DND-41 (cell line): ENCODE data around the gene FOXO3.

ENCODE experiments used
- ATAC-seq: fragments of 200-7000 bp; cut with Tn5 transposase; 3 replicates; pipeline ENCODE4 v1.9.1; 2021; ENCODE audit warnings: low read depth; ENCODE audit not compliant: insufficient read depth
- DNase-seq: peaks from one replicate; pipeline ENCODE4 v3.0.0-alpha.2; 2020
- H2AFZ ChIP-seq: 2 replicates; pipeline ENCODE4 v1.6.0; 2012; ENCODE audit warnings: low read depth, low read length
- H3K27ac ChIP-seq: 2 replicates; pipeline ENCODE4 v1.5.1; 2012; ENCODE audit warnings: low read length, inconsistent platforms
- H3K27me3 ChIP-seq: fragments of 200-600 bp; sonication (generic); 2 replicates; pipeline ENCODE4 v1.6.0; 2012; ENCODE audit warnings: low read length, mild to moderate bottlenecking, inconsistent platforms; ENCODE audit not compliant: insufficient read depth, poor library complexity
- H3K36me3 ChIP-seq: 2 replicates; pipeline ENCODE4 v1.5.1; 2012; ENCODE audit warnings: low read length, inconsistent platforms; ENCODE audit not compliant: insufficient read depth
- H3K4me1 ChIP-seq: 2 replicates; pipeline ENCODE4 v1.5.1; 2012; ENCODE audit warnings: mild to moderate bottlenecking, low read length; ENCODE audit not compliant: insufficient read depth
- H3K4me2 ChIP-seq: 2 replicates; pipeline ENCODE4 v1.6.0; 2012; ENCODE audit warnings: mild to moderate bottlenecking, moderate library complexity, low read length, inconsistent platforms; ENCODE audit not compliant: insufficient read depth
- H3K4me3 ChIP-seq, 2 experiments: fragments of 200-600 bp in 1 of 2; shearing (Covaris generic) in 1 of 2; 2 replicates each; pipeline ENCODE4 v1.5.1; 2012 to 2016; ENCODE audit warnings: inconsistent platforms in 2 of 2, low read length in 2 of 2, mild to moderate bottlenecking in 2 of 2, low read depth in 1 of 2, moderate library complexity in 1 of 2
- H3K79me2 ChIP-seq: 2 replicates; pipeline ENCODE4 v1.6.0; 2012; ENCODE audit warnings: low read length, inconsistent platforms; ENCODE audit not compliant: insufficient read depth
- H3K9ac ChIP-seq: 2 replicates; pipeline ENCODE4 v1.6.0; 2012; ENCODE audit warnings: low read depth, mild to moderate bottlenecking, inconsistent platforms, low read length, moderate library complexity
- H3K9me3 ChIP-seq: 2 replicates; pipeline ENCODE4 v1.5.1; 2012; ENCODE audit warnings: low read length, moderate library complexity, mild to moderate bottlenecking, inconsistent platforms; ENCODE audit not compliant: insufficient read depth, severe bottlenecking
- H4K20me1 ChIP-seq: 2 replicates; pipeline ENCODE4 v1.6.0; 2012; ENCODE audit warnings: low read length; ENCODE audit not compliant: insufficient read depth
- EZH2 ChIP-seq: IDR thresholded peaks from 3 replicates; pipeline ENCODE4 v1.6.1; 2012; ENCODE audit warnings: borderline replicate concordance, low read depth, mild to moderate bottlenecking, moderate library complexity, low read length, inconsistent platforms; ENCODE audit not compliant: severe bottlenecking
- TF ChIP-seq, protein P1 (sequence below): IDR thresholded peaks from 2 replicates; pipeline ENCODE4 v1.5.1; 2012; ENCODE audit warnings: borderline replicate concordance, low read length, moderate library complexity, mild to moderate bottlenecking; ENCODE audit not compliant: poor library complexity, severe bottlenecking; ENCODE audit errors: extremely low read depth

The FOXO3 gene

DNA sequence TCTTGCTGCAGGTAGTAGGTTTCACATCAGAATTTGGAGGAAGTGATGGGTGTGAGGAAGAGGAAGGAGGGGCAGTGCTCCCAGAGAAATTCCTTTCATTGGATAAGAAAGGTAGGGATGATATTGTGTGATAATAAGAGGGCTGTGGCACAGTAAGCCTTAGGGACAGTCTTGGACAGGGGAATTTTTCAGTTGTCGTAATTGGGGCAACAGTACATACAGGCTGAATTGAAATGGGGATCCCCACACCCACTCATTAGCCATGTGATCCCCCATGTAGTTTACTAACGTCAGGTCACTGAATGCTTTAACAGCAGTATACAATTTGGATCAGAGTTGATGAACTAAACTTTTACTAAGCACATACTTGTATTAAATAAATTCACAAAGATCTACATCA, 79.4 kb downstream of the FOXO3 start:
- Histone ChIP-seq H4K20me1 (peaks cover 42% of the 10 kb centered on the region), H2AFZ (no peak overlapping the region), H3K36me3 (no peaks in the 10 kb centered on the region), H3K4me1 (peaks cover 8% of the 10 kb centered on the region; the same call in 1 of the 2 replicates), H3K9me3 (no peaks in the 10 kb centered on the region), H3K27me3 (no peaks in the 10 kb centered on the region), H3K27ac (no peak overlapping the region), H3K79me2 (peaks cover 18% of the 10 kb centered on the region), H3K4me2 (no peak overlapping the region), H3K4me3 (no peak overlapping the region), H3K9ac (no peak overlapping the region)
- TF ChIP-seq, protein P1, sequence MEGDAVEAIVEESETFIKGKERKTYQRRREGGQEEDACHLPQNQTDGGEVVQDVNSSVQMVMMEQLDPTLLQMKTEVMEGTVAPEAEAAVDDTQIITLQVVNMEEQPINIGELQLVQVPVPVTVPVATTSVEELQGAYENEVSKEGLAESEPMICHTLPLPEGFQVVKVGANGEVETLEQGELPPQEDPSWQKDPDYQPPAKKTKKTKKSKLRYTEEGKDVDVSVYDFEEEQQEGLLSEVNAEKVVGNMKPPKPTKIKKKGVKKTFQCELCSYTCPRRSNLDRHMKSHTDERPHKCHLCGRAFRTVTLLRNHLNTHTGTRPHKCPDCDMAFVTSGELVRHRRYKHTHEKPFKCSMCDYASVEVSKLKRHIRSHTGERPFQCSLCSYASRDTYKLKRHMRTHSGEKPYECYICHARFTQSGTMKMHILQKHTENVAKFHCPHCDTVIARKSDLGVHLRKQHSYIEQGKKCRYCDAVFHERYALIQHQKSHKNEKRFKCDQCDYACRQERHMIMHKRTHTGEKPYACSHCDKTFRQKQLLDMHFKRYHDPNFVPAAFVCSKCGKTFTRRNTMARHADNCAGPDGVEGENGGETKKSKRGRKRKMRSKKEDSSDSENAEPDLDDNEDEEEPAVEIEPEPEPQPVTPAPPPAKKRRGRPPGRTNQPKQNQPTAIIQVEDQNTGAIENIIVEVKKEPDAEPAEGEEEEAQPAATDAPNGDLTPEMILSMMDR = no peak
- TF ChIP-seq EZH2 = no peak
- DNase-seq = no peak
- ATAC-seq = no peak

DNA sequence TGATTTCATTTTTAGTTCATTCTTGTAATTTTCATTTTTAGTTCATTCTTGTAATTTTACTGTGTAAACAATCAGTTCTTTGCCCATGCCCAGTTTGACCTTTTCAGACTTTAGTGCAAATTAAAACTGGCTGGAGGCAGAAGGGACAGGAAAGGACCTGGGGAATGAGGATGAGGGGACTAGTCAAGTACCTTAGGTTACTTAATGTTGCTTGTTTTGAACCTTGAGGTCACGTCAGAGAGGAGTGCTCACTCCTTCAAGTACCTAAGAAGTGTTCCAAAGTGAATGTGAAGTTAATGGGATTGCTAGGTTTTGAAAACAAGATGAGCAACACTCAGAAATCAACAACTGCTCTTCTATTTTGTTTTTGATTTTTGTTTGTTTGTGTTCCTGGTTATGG, 82.5 kb downstream of the FOXO3 start:
- H3K79me2 ChIP-seq = peaks cover 4% of the 10 kb centered on the region; the same call in 1 of the 2 replicates

DNA sequence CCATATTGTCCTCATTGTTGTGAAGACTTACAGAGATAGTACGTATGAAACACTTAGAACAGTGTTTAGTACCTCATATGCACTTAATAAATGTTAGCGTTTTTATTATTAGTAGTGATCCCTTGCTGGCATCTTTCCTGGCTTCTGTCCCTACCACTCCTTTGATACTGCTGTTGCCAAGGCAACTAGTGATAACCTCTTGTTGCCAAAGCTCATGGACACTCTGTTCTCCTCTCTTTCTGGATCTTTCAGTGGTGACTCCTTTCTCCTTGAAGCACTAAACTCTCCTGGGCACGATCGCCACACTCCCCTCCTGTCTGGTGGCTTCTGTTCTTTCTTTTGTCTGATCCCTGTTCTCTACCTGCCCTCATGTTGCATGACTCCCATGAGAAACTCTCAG, 83.5 kb downstream of the FOXO3 start:
- Histone ChIP-seq H3K27ac (no peak overlapping the region), H3K27me3 (no peaks in the 10 kb centered on the region), H2AFZ (no peak overlapping the region), H3K4me2 (no peak overlapping the region), H3K9me3 (no peaks in the 10 kb centered on the region), H3K4me3 (no peak overlapping the region), H4K20me1 (peaks cover 12% of the 10 kb centered on the region; the same call in 1 of the 2 replicates), H3K9ac (no peak overlapping the region), H3K79me2 (peaks cover 3% of the 10 kb centered on the region), H3K36me3 (no peaks in the 10 kb centered on the region), H3K4me1 (no peaks in the 10 kb centered on the region)
- no peak for DNase-seq
- ATAC-seq = no peak
- no peak for TF ChIP-seq EZH2
- TF ChIP-seq, protein P1 = no peak

More for the DNA sequence above, 82.5 kb downstream of the FOXO3 start:
- Histone ChIP-seq H3K4me1 (no peaks in the 10 kb centered on the region), H4K20me1 (peaks cover 20% of the 10 kb centered on the region; the same call in 1 of the 2 replicates), H3K27ac (no peak overlapping the region), H3K4me3 (no peak overlapping the region), H3K36me3 (no peaks in the 10 kb centered on the region), H3K9me3 (no peaks in the 10 kb centered on the region), H3K9ac (no peak overlapping the region), H2AFZ (no peak overlapping the region), H3K27me3 (no peaks in the 10 kb centered on the region), H3K4me2 (no peak overlapping the region)
- TF ChIP-seq EZH2 = no peak
- TF ChIP-seq, protein P1 = no peak
- ATAC-seq (no peak), DNase-seq (no peak)

DNA sequence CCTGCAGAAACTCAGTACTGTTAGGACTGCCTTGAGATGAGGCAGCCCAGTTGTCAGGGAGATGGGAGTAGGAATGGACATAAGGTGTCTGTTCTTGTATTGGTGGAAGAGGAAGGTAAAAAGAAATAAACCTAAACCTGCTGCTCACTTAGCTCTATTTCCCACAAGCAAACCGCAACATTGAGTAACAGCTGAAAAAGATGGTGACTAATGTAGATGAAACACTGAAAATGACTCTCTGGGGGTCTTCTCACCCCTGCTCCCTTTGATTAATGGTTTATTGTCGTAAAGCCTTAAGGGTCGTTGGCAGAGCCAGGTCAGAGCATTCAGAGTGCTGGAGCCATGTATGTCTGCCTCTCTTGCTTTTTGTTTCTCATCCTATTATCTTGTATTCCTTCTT, 87.5 kb downstream of the FOXO3 start:
- no peak for DNase-seq
- ATAC-seq = no peak
- H3K27me3 ChIP-seq = no peaks in the 10 kb centered on the region
- TF ChIP-seq EZH2 = no peak
- TF ChIP-seq, protein P1 = no peak
- peaks cover 31% of the 10 kb centered on the region for H4K20me1 ChIP-seq
- H3K9me3 ChIP-seq = no peaks in the 10 kb centered on the region
- no peak overlapping the region for H2AFZ ChIP-seq
- H3K79me2 ChIP-seq = peaks cover 13% of the 10 kb centered on the region
- H3K4me3 ChIP-seq = no peak overlapping the region
- no peak overlapping the region for H3K27ac ChIP-seq
- no peak overlapping the region for H3K4me2 ChIP-seq
- no peaks in the 10 kb centered on the region for H3K36me3 ChIP-seq
- no peaks in the 10 kb centered on the region for H3K4me1 ChIP-seq
- no peak overlapping the region for H3K9ac ChIP-seq
